ENCODE results near the gene PALM.

Gene PALM

GRCh38 chr19:752652-753517, 44.1 kb downstream of the PALM start:
- DNase-seq = no peak

DNA sequence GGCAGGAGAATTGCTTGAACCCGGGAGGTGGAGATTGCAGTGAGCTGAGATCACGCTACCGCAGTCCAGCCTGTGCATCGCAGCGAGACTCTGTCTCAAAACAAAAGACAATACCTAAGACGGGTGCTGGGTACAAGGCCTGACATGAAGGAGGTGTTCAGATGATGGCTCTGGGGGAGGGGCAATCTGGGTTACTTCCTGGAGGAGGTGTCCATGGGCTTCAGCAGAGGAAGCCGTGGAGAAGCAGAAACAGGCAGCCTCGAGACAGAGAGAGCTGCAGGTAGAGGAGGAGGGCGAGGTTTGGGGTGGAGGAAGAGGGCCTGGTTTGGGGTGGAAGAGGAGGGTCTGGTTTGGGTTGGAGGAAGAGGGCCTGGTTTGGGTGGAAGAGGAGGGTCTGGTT, 45.8 kb downstream of the PALM start:
- no peak for DNase-seq

DNA sequence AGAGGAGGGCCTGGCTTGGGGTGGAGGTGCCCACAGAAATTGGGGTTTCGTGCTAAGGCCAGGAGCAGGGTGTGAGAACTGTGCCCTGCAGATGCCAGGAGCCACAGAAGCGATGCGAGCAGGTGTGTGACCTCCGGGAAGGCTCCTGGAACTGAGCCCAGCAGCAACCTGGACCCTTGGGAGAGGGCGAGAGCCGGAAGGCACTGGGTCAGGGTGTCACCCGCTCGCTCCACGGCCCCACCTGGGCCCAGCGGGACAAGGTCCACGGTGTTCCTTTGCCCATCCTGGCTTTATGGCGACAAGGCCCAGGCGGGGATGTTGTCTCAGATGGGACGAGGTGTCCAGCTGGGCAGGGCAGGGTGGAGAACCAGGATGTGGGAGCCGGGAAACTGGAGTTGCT, 46.3 kb downstream of the PALM start:
- no peak for DNase-seq

- DNase-seq = no peak
Observed at GRCh38 chr19:756236-756635, 47.5 kb downstream of the PALM start.

DNA sequence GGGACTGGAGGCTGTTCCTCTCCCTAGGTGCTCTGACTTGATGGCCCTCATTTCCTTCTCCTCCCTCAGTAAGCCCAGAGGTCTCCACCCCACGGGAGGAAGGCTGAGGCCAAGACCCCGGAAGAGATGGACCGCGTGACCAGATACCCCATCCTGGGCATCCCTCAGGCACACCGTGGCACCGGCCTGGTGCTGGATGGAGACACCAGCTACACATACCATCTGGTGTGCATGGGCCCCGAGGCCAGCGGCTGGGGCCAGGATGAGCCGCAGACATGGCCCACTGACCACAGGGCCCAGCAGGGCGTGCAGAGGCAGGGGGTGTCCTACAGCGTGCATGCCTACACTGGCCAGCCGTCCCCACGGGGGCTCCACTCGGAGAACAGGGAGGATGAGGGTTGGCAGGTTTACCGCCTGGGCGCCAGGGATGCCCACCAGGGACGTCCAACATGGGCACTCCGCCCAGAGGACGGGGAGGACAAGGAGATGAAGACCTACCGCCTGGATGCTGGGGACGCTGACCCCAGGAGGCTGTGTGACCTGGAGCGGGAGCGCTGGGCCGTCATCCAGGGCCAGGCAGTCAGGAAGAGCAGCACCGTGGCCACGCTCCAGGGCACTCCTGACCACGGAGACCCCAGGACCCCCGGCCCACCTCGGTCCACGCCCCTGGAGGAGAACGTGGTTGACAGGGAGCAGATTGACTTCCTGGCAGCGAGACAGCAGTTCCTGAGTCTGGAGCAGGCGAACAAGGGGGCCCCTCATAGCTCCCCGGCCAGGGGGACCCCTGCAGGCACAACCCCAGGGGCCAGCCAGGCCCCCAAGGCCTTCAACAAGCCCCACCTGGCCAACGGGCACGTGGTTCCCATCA, 48.3 kb downstream of the PALM start:
- no peak for DNase-seq

- no peak for DNase-seq
Observed at GRCh38 chr19:757811-758668, 49.3 kb downstream of the PALM start.

DNA sequence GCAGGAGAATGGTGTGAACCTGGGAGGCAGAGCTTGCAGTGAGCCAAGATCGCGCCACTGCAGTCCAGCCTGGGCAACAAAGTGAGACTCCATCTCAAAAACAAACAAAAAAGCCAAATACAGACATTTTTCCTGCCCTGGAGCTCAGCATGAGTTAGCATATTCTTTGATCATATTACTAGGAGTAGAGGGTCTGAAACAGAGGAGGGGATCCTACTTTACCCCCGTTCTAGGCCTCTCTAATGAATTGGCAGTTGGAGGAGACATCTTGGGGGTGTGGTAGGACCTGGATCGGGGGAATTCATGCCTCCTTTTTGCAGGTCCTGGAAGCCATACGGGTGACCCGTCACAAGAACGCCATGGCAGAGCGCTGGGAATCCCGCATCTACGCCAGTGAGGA, 54.4 kb downstream of the PALM start:
- DNase-seq = no peak

DNA sequence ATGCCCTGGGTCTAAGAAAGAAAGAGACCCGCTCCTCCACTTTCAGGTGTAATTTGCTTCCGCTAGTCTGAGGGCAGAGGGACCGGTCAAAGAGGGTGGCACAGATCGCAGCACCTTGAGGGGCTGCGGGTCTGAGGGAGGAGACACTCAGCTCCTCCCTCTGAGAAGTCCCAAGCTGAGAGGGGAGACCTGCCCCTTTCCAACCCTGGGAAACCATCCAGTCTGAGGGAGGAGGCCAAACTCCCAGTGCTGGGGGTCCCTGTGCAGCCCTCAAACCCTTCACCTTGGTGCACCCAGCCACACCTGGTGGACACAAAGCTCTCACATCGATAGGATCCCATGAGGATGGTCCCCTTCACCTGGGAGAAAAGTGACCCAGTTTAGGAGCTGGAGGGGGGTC, 55.1 kb downstream of the PALM start:
- DNase-seq = no peak

GRCh38 chr19:764301-764700, 55.6 kb downstream of the PALM start:
- DNase-seq = no peak

DNA sequence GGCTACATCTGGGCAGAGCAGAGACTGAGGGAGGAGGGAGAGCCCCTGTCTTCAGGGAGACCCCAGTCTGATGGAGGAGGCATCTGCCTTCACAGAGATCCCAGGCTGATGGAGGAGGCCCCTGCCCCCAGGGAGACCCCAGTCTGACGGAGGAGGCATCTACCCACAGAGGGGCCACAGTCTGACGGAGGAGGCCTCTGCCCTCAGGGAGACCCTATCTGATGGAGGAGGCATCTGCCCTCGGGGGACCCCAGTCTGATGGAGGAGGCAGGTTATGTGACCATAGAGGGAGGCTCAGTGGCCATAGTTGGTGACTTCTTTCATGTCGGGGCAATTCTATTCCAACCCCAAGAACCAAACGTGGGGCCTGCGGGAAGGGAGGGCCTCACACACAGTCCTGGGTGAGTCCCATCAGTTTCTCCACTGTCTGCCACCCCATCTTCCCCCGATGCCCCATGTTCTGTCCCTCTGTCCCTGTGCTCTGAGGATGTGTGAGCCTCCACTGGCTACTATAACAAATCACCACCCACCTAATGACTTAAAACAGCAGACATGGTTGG, 56.5 kb downstream of the PALM start:
- no peak for DNase-seq

DNA sequence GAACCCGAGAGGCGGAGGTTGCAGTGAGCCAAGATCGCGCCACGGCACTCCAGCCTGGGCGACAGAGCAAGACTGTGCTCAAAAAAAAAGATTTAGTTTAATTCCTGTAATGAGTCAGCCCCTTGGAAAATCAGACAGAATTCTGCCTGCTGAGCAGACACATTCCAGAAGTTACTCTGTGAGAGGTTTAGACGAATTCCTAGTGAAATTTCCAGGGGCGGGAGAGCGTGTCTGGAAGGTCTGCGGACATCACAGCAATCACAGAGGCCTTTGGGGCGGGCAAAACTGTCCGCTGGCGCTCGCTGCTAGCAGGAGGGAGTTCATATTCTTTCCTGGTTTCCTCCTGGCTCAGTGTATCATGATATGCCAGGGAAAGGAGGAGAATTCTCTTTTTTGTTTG, 59.7 kb downstream of the PALM start:
- DNase-seq = no peak

- DNase-seq = no peak
Observed at GRCh38 chr19:769616-770015, 60.9 kb downstream of the PALM start.

DNA sequence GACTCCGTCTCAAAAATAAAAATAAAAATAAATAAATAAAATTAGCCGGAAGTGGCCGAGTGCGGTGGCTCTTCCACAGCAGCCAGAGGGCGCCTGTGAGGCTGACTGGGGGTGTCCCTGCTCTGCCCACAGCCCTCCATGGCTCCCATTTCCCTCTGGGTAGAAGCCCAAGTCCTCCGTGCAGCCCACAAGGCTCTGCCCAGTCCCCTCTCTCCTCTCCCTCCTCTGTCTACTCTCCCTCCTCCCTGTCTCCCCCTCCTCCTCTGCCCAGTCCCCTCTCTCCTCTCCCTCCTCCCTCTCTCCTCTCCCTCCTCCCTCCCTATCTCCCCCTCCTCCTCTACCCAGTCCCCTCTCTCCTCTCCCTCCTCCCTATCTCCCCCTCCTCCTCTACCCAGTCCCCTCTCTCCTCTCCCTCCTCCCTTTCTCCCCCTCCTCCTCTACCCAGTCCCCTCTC, 62.6 kb downstream of the PALM start:
- no peak for DNase-seq

DNA sequence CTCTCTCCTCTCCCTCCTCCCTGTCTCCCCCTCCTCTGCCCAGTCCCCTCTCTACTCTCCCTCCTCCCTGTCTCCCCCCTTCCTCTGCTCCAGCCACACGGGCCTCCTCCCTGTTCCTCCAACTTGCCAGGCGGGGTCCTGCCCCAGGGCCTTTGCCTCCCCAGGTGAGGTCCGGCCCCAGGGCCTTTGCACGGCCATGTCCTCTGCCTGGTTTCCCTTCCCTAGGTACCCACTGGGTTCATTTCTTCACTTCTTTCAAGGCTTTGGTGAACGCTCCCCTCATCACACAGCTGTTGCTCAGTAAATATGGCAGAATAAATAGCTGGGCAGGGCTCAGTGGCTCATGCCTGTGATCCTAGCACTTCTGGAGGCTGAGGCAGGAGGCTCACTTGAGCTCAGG, 63.3 kb downstream of the PALM start:
- no peak for DNase-seq

DNA sequence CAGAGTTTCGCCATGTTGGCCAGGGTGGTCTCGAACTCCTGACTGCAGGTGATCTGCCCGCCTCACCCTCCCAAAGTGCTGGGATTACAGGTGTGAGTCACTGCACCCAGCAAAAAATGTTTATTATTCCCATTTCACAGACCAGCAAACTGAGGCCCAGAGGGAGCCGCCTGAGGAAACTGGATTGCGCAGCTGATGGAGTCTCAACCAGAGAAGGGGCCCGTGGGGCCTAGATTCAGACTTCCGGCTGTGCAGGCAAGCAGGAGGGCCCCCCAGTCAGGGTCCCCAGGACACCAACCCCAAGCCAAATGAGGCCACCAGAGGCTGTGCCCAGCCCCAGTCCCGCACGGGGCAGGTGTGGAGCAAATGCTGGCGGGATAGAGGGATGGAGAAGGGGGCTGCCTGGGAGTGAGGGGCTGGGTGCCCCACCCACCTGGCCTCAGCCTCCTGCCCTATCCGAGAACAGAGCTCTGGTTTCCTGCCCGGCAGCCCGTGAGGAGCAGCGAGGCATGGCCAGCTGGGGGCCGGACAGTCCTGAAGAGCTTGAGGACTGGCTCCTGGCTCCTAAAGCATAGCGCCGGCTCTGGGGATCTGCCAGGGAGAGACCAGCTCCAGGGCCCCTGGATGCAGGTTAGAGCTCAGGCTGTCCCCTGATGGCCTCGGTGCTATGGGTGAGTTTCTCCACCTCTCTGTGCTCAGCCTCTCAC, 64.1 kb downstream of the PALM start:
- no peak for DNase-seq

DNA sequence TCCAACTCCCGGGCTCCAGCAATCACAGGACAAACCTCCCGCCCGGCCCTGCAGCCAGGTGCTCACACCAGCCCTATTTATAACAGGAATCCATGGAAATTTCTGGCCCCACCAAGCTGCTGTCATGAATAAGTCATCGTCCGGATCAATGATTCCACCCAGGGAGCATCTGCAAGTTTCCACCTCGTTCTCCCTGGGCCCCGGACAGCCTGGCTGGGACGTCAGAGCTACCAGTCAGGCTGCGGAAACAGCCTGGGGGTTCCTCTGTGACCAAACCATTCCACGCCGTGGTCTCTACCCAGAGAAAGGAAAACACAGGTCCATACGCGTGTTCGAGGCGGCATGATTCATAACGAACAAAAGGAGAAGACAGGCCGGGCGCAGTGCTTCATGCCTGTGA, 67.8 kb downstream of the PALM start:
- no peak for DNase-seq

DNA sequence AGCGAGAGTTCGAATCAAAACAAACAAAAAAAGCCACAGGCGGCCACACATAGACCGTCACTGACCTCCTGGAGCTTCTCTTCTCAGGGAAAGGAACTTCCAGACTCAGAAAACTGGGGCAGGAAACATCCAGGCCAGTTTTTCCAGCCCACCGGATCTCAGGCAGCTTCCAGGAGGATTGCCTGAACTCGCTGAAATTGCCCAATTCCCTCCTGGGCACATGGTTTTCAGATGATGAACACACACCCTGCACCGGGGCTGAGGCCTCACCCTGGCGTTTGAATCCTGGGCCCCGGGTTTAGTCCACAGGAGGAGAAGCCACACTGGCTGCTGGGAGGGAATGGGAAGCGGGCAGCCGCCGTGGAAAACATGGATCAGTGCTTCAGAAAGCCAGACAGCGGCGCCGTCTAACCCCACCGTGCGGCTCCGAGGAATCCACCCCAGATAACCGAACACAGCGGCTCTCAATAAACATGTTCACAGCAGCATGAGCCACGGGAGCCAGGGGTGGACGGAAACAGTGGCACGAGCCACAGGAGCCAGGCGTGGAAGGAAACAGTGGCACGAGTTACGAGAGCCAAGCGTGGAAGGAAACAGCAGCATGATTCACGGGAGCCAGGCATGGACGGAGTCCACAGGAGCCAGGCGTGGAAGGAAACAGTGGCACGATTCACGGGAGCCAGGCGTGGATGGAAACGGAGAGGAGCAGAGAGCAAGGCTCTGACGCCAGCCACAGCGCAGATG, 70.3 kb downstream of the PALM start:
- no peak for DNase-seq

DNA sequence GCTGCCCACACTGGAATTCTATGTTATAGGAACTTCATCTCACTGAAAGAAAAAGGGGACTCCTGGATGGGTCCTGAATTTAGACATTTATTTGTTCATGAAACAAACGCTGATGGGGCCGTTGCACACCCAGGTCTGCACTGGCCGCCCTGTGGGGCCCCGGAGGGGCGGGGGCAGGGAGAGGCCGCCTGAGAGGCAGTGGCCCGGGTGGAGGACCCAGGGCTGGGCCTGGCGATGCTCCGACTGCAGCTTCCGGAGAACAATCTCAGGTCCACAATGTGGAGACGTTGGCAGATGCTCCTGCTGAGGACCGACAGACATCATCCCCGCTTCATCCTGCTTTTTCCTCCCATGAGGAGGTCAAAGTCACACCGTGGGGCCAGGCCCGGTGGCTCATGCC, 72.2 kb downstream of the PALM start:
- DNase-seq = no peak

DNA sequence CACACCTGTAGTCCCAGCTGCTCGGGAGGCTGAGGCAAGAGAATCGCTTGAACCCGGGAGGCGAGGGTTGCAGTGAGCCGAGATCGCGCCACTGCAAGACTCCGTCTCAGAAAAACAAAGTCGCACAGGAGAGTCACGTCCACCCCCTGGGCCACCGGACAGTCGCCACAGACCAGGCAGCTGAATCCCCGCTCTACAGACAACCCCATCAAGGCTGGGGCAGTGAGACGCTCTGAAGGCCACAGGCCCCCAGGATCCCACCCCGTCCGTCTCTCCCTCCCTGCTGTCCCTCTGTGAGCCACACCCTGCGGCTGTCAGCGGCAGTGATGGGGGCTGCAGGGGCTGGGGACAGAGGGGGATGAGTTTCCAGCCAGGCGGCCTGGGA, 73.1 kb downstream of the PALM start:
- no peak for DNase-seq

GRCh38 chr19:782185-782877, 73.6 kb downstream of the PALM start:
- DNase-seq = no peak
